GM12892 (cell line): Measurements from ENCODE around the gene STK35.

Source experiments
- POLR2A ChIP-seq: IDR thresholded peaks from 2 replicates; pipeline ENCODE4 v1.6.1; 2011; ENCODE audit warnings: low read depth, low read length, control low read depth
- POLR2AphosphoS5 ChIP-seq: IDR thresholded peaks from 2 replicates; pipeline ENCODE4 v1.6.1; 2011; ENCODE audit warnings: low read depth, low read length, control low read depth

GRCh38 chr20:2118783-2119182 is 17.2 kb downstream of the STK35 start:
- TF ChIP-seq POLR2AphosphoS5 (no peak), POLR2A (no peak)
